AG09309 (cell line): Measurements from ENCODE around the gene KRTAP4-5.
"Not testable (repeated sequence)": the region's sequence is repeated elsewhere in the genome, so short reads cannot be mapped to it uniquely, and the experiment has no call there.

Experiments used
- DNase-seq: peaks from one replicate; pipeline ENCODE4 v3.0.0-alpha.2; 2010; ENCODE audit warnings: low read depth
- H3K4me3 ChIP-seq: 2 replicates; pipeline ENCODE4 v1.5.1; 2011; ENCODE audit warnings: mild to moderate bottlenecking, low read depth, low read length, moderate library complexity; ENCODE audit not compliant: control insufficient read depth
- TF ChIP-seq, protein P1 (sequence below): IDR thresholded peaks from 2 replicates; pipeline ENCODE4 v1.5.1; 2011; ENCODE audit warnings: mild to moderate bottlenecking, low read depth, low read length, inconsistent platforms; ENCODE audit not compliant: insufficient read depth, control insufficient read depth; ENCODE audit errors: missing control alignments

Gene KRTAP4-5

GRCh38 chr17:41131979-41132378, 17.6 kb downstream of the KRTAP4-5 start:
- TF ChIP-seq, protein P1, sequence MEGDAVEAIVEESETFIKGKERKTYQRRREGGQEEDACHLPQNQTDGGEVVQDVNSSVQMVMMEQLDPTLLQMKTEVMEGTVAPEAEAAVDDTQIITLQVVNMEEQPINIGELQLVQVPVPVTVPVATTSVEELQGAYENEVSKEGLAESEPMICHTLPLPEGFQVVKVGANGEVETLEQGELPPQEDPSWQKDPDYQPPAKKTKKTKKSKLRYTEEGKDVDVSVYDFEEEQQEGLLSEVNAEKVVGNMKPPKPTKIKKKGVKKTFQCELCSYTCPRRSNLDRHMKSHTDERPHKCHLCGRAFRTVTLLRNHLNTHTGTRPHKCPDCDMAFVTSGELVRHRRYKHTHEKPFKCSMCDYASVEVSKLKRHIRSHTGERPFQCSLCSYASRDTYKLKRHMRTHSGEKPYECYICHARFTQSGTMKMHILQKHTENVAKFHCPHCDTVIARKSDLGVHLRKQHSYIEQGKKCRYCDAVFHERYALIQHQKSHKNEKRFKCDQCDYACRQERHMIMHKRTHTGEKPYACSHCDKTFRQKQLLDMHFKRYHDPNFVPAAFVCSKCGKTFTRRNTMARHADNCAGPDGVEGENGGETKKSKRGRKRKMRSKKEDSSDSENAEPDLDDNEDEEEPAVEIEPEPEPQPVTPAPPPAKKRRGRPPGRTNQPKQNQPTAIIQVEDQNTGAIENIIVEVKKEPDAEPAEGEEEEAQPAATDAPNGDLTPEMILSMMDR = no peak
- H3K4me3 ChIP-seq = no peak overlapping the region
- DNase-seq = no peak

- H3K4me3 ChIP-seq = no peak overlapping the region
- DNase-seq = no peak
- TF ChIP-seq, protein P1 = no peak
These were observed 22.3 kb downstream of the KRTAP4-5 start for GRCh38 chr17:41127371-41127770.

GRCh38 chr17:41126412-41126811, 23.2 kb downstream of the KRTAP4-5 start:
- H3K4me3 ChIP-seq = no peak overlapping the region
- DNase-seq = no peak
- TF ChIP-seq, protein P1 = no peak

DNA sequence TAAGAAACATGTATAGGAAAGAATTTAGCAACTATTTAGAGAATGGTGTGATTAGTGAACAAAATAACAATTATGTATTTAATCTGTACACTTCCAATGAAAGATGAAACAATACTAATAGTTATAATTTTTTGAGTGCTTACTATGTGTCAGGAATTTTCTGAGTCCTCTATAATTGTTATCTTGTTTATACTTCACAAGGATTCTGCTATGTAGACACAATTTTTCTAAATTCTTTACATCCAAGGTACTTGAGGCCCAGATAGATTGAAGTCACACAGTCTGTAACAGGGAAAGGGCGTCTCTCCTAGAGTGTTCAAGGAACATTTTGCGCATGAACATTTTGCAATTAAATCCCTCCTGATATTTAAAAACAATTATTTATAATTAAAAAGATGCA, 24.6 kb downstream of the KRTAP4-5 start:
- DNase-seq = no peak
- TF ChIP-seq, protein P1 = no peak
- no peak overlapping the region for H3K4me3 ChIP-seq

DNA sequence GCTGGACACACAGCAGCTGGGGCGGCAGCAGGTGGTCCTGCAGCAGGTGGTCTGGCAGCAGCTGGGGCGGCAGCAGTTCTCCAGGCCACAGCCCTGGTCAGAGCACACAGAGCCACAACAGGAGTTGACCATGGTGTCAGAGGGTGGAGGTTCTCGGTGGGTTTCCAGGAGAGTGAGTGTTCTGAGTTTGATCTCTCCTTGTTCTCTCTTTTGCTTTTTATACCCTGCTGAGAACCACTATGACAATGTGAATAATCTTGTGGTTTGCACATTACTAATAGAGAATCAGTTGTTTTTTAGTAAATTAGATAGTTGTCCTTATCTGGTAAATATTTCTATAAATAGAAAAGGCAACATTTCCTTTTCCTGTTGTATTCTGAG, 25.6 kb downstream of the KRTAP4-5 start, which contains the start of gene KRTAP4-12:
TSS of gene KRTAP4-12 (minus strand) at position 192 of the 381 bp plus-strand sequence. CDS start at position 132, 60 bp downstream.
- not testable (repeated sequence) for H3K4me3 ChIP-seq

GRCh38 chr17:41123292-41123990, 26.2 kb downstream of the KRTAP4-5 start:
- not testable (repeated sequence) for H3K4me3 ChIP-seq, DNase-seq

More for the DNA sequence above, 25.6 kb downstream of the KRTAP4-5 start, which contains the start of gene KRTAP4-12:
- DNase-seq = not testable (repeated sequence)

- DNase-seq = no peak
- no peak overlapping the region for H3K4me3 ChIP-seq
- TF ChIP-seq, protein P1 = no peak
These were observed 27.9 kb downstream of the KRTAP4-5 start for GRCh38 chr17:41121742-41122141.

DNA sequence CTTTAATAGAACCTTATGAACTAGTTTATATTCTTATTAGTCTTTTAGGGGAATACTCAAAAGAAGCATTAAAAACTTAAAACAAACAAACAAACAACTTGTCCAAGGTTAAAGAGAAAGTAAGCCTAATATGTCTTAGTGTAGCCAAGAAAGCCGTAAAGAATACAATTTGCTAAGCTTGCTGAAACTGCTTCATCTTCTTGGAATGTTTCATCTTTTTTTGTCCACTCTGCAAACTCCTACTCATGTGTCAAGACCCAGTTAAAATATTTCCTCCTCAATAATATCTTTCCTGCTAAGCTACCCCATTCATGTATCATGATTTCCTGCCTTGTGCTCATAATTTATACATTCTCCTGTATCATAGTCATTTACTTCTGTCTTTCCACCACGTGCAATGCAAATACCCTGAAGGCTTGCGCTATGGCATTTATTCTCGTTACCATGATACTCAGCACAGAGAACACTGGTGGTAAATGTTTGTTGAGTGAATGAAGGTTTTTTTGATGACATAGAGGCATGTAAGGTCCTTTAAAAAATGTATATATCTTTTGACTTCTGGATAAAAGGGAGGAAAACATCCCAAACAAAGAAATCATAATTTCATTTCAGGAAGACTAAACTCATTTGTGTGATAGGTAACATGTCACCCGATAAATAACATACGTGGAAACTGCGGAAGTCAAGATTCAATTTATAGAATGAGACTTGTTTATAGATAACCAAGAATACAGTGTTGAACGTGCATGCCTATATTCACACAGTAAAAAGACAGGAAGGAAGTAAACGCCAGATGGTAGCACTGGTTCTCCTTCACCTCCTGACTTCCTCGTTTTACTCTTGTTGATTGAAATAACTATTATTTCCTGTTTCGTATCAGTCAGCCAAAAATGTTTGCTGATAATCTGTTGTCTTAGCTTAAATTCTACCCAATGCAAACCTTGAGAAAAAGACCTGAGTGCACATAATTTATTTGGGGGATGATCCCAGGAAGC, 29.6 kb downstream of the KRTAP4-5 start:
- H3K4me3 ChIP-seq = not testable (repeated sequence)

More for the DNA sequence above, 29.6 kb downstream of the KRTAP4-5 start:
- DNase-seq = not testable (repeated sequence)
